MCF 10A (cell line): ENCODE data around the gene PARD3B. TPM values are rescaled to one million over a fixed set of nuclear protein-coding genes. Genes with fewer than 3 reads are reported as not detected.

Source experiments
- BruUV-seq: library from RNA; stranded (reverse); fragments of 400-500 nt; replicated peaks from 2 replicates; lab custom pipeline; 2021; lab: Mats Ljungman, UMichigan
- CTCF ChIA-PET: fragments of 300-600 bp; sonication (Branson Sonifier 250); formaldehyde crosslinking; extraction: SDS; loops from one replicate; lab custom pipeline; 2021; ENCODE audit warnings: antibody characterized with exemption, inconsistent platforms; lab: Yijun Ruan, JAX
- POLR2A ChIA-PET: fragments of 300-600, 350-650 bp; sonication (Branson Sonifier 250); formaldehyde crosslinking; extraction: SDS; loops from one replicate; lab custom pipeline; 2020; ENCODE audit warnings: antibody characterized with exemption, inconsistent platforms; lab: Yijun Ruan, JAX
- DNase-seq: peaks from one replicate; pipeline ENCODE4 v3.0.0-alpha.2; 2018; ENCODE audit not compliant: unreplicated experiment
- H3K27ac Mint-ChIP-seq: one replicate; pipeline ENCODE4 v1.8.0; 2022; ENCODE audit warnings: mild to moderate bottlenecking, low read depth, mixed read lengths; ENCODE audit not compliant: unreplicated experiment
- H3K27me3 Mint-ChIP-seq: one replicate; pipeline ENCODE4 v1.8.0; 2022; ENCODE audit warnings: mixed read lengths; ENCODE audit not compliant: insufficient read depth, unreplicated experiment
- H3K36me3 Mint-ChIP-seq: one replicate; pipeline ENCODE4 v1.8.0; 2022; ENCODE audit warnings: mild to moderate bottlenecking, moderate library complexity, mixed read lengths; ENCODE audit not compliant: insufficient read depth, unreplicated experiment
- H3K4me1 Mint-ChIP-seq: one replicate; pipeline ENCODE4 v1.8.0; 2022; ENCODE audit warnings: mixed read lengths; ENCODE audit not compliant: insufficient read depth, unreplicated experiment
- H3K4me3 Mint-ChIP-seq: one replicate; pipeline ENCODE4 v1.8.0; 2022; ENCODE audit warnings: mild to moderate bottlenecking, moderate library complexity, mixed read lengths; ENCODE audit not compliant: unreplicated experiment
- H3K9me3 Mint-ChIP-seq: one replicate; pipeline ENCODE4 v1.8.0; 2022; ENCODE audit warnings: mixed read lengths; ENCODE audit not compliant: unreplicated experiment
- CTCF ChIP-seq: fragments of 200-600 bp; IDR thresholded peaks from one replicate; pipeline ENCODE4 v1.8.0; 2022; ENCODE audit warnings: antibody characterized with exemption, mild to moderate bottlenecking; ENCODE audit not compliant: unreplicated experiment
- intact Hi-C: fragments of 100-400 bp; cut with micrococcal nuclease; formaldehyde crosslinking; loops from 2 replicates; pipeline ENCODE4 v1.14.1; 2022
- total RNA-seq: library from RNA; stranded (reverse); gene quantifications from 2 replicates; pipeline ENCODE4 v1.2.3, GENCODE V29; 2022

The PARD3B gene
- total RNA-seq, 1 experiment from 2014 or later = 11.6 TPM

GRCh38 chr2:205633994-205634393 is 1088.7 kb downstream of the PARD3B start:
- TF ChIP-seq CTCF = no peak
- no TSS peak for BruUV-seq
- DNase-seq = peak; percentile 18
- POLR2A ChIA-PET = no interaction called here
- H3K36me3 Mint-ChIP-seq = no peaks in the 10 kb centered on the region
- H3K4me3 Mint-ChIP-seq = no peak overlapping the region
- H3K4me1 Mint-ChIP-seq = no peaks in the 10 kb centered on the region
- H3K27me3 Mint-ChIP-seq = no peaks in the 10 kb centered on the region
- H3K9me3 Mint-ChIP-seq = no peaks in the 10 kb centered on the region
- intact Hi-C loops = no loop called here
- CTCF ChIA-PET = no interaction called here
- no peak overlapping the region for H3K27ac Mint-ChIP-seq

GRCh38 chr2:205636549-205637319 is 1091.5 kb downstream of the PARD3B start:
- DNase-seq = no peak
- Mint-ChIP-seq H3K27ac (no peak overlapping the region), H3K36me3 (no peaks in the 10 kb centered on the region), H3K27me3 (no peaks in the 10 kb centered on the region), H3K9me3 (no peaks in the 10 kb centered on the region), H3K4me3 (no peak overlapping the region), H3K4me1 (no peaks in the 10 kb centered on the region)
- ChIA-PET CTCF (interaction anchor here (0.7 kb wide), 1 partner anchor 938 kb away, joined by 6 read pairs; no protein-coding TSS in a partner anchor), POLR2A (no interaction called here)
- no peak for TF ChIP-seq CTCF
- no TSS peak for BruUV-seq
- intact Hi-C loops = no loop called here

GRCh38 chr2:205637320-205637602 is 1092.0 kb downstream of the PARD3B start:
- intact Hi-C loops = no loop called here
- Mint-ChIP-seq H3K36me3 (no peaks in the 10 kb centered on the region), H3K4me3 (no peak overlapping the region), H3K4me1 (no peaks in the 10 kb centered on the region), H3K27ac (no peak overlapping the region), H3K27me3 (no peaks in the 10 kb centered on the region), H3K9me3 (no peaks in the 10 kb centered on the region)
- BruUV-seq = no TSS peak
- CTCF ChIA-PET = no interaction called here
- DNase-seq = no peak
- POLR2A ChIA-PET = no interaction called here
- TF ChIP-seq CTCF = no peak

GRCh38 chr2:205637779-205638503 is 1092.7 kb downstream of the PARD3B start:
- BruUV-seq = no TSS peak
- Mint-ChIP-seq H3K9me3 (no peaks in the 10 kb centered on the region), H3K27ac (no peak overlapping the region), H3K36me3 (no peaks in the 10 kb centered on the region), H3K4me3 (no peak overlapping the region), H3K27me3 (no peaks in the 10 kb centered on the region), H3K4me1 (no peaks in the 10 kb centered on the region)
- CTCF ChIA-PET = no interaction called here
- POLR2A ChIA-PET = interaction anchor here (0.6 kb wide), 1 partner anchor 18 kb away, joined by 4 read pairs; no protein-coding TSS in a partner anchor
- DNase-seq = no peak
- TF ChIP-seq CTCF = no peak
- intact Hi-C loops = no loop called here
